NAMALWA (cell line): ENCODE measurements around the gene FSD2.

Experiments
- DNase-seq: peaks from one replicate; pipeline ENCODE4 v3.0.0-alpha.2; 2015; ENCODE audit warnings: low spot score

FSD2 gene, protein sequence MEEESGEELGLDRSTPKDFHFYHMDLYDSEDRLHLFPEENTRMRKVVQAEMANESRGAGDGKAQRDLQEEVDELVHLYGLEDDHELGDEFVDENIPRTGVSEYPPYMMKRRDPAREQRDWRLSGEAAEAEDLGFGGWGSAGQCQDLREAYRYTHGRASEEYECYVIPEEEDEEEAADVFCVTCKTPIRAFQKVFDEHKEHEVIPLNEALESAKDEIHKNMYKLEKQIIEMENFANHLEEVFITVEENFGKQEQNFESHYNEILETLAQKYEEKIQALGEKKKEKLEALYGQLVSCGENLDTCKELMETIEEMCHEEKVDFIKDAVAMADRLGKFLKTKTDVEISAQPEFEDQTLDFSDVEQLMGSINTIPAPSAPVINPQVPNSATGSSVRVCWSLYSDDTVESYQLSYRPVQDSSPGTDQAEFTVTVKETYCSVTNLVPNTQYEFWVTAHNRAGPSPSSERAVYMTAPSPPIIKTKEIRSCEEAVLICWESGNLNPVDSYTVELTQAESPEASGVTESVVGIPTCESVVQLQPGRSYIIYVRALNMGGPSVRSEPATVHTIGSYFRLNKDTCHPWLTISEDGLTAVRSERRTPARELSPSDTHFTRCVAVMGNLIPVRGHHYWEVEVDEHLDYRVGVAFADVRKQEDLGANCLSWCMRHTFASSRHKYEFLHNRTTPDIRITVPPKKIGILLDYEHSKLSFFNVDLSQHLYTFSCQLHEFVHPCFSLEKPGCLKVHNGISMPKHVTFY

DNA sequence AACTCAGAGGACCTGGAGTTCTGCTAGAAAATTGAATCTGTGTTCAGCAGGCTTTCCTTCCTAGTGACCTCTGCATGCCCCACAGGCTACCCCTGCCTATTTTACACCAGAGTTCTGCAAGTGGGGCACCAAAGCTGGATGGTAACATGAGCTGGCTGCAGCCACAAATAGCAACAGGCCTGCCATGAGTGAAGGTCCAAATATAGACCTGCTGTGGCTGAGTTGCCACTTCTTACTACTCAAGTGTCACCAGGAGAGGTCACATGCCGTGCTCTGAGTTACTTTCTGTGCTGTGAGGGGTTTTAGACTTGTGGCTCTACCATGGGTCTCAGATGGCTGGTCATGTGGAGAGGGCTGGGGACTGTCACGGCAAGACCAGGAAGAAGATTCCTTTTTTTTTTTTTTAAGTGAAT lies at the start of gene FSD2:
FSD2 (minus strand) TSS at position 76 of the 413 bp plus-strand sequence. CDS start 18,679 bp downstream, outside the sequence.
- DNase-seq = peak; percentile 91

DNA sequence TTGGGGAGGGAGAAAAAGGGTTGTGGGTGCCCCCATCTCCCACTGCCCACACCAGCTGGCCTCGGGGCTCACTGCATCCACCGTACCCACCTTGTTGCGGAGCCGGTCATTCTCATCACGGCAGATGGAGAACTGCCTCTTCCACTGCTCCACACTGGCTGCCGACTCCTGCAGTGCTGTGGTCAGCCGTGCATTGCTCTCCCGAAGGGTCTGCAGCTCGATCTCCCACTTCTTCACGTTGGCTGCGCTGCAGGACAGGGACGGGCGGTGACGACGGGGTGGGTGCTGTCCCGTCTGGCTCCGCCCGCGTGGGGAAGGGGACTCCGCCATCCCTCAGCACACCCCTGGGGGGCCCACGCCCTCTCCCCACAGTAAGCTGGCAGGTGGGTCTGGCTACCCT lies 48.7 kb upstream of the FSD2 start:
- no peak for DNase-seq

DNA sequence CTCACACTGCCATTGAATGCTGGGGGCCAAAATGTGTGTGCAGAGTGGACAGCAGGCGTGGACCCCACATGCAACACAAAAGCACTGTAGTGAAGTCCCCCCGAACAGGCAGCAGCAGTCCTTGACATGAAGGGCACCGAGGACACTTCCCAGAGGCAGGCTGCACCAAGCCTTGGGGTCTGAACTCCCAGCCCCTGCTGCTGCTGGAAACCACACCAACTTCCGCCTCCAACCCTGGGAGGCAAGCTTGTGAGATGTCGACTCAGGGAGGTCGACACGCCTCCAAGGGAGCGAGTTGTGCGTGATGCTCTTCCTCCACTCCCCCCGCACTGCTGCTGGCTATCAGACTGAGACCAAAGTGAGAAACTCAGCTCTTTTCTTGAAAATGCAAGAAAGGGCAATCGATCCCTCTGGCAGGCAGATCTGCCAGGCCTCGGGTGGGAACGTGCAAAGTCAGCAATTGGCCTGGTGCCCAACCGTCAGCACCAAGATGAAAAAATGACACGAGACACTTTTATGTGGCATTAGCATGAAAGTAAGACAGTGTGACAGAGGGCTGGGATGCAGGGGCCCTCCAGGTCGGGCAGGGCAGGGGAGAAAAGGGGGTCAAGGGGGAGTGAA lies 47.2 kb upstream of the FSD2 start:
- DNase-seq = no peak

DNA sequence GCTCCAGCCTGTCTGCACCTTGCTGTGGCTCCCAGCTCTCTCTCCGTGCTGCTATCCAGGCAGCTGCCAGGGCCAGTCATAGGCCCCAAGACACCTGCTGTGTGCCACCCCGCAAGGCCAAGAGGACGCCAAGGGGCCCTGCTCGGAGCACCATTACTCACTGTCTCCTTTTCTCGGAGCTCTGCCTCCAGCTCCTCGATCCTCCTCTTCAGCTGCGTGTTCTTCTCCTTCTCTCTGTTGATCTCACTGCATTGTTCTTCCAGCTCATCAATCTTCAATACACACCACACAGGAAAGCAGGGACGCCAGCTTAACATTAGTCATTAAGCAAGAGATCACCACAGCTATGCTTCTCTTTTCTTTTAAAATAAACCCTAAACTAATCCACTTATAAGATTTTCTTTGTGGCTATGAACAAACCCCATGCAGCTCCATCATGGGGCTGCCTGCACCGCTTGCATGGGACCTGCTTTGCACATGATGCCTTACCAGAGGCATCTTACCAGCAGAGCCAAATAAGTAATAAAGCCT lies 46.2 kb upstream of the FSD2 start:
- DNase-seq = no peak

DNA sequence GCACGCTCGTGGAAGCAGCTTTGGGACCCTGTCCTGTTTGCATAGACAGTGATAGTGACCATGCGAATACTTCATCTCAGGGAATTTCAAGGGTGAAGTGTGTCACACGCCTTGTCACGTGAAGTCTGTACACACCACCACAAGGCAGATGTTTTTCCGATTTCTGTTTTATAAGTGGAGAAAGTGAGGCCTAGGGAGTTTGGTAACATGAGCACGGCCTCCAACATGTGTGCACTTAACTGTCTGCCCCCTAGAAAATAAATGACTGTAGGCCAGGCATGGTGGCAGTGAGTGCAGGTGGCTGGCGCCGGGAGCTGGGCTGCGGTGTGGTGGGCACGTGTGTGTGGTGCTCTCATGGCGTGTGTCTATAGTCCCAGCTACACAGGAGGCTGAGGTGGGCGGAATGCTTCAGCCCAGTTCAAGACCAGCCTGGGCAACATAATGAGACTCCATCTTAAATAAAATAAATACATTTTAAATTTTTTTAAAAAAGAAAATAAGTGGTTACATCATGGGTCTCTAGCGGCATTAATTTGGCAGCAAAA lies 45.5 kb upstream of the FSD2 start:
- no peak for DNase-seq

DNA sequence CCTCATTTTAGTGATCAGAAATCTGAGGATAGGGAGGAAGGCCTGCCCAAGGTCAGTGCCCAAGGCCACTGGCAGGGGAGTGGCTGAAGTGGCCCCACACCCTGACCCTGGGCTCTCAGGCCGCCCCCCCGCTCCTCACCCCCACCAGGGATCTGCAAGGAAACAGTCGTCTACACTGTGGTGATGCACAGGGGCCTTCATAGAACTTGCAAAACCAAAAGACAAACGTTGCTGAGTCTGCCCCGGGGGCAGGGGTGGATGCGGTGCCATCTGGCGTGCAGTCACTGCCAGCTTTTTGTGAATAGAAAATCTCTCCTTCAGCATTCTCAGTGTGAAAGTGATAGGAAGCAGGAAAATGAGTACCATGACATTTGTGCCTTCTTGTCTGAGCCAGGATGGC lies 44.9 kb upstream of the FSD2 start:
- no peak for DNase-seq

DNA sequence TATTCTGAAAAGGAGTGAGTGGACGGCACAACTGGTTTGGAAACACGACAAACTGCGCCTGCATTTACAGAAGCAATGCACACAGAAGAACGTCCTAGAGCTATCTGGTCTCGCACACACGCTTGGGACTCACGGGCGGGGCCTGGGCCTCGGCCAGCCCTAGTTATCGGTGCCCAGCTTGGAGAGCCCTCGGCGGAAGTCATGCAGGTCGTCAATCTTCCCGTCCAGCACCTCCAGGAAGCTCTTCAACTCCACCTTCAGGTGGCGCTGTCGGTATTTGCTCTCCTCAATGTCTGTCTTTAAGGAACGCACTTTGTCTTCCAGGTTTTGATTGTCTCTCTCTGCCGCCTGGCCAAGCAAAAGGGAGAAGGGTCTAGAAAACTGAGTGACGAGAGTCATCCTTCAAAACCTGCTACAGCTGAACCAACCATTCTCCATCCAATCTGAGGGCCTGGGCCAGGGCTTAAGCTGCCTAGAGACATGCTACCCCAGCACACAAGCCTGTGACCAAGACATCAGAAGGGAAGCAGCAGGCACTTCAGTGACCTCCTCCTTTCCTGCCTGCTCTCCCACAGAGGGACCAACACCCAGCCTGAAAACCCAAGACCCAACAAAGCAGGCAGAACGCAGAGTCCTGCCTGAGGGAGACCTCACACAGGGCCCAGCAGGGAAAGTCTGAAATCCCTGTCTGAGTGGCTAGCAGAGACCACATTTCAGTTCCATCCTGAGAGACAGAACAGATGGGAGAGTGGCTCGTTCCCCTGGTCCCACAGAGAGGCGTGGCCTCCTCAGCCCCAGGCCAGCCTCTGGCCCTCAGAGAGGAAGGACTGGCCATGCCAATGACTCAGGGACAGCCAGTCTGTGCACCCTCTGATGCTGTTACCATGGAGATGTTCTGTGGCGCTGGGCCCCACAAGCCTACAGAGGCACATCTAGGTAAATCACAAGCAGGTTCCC lies 44.0 kb upstream of the FSD2 start:
- peak; percentile 85 for DNase-seq

DNA sequence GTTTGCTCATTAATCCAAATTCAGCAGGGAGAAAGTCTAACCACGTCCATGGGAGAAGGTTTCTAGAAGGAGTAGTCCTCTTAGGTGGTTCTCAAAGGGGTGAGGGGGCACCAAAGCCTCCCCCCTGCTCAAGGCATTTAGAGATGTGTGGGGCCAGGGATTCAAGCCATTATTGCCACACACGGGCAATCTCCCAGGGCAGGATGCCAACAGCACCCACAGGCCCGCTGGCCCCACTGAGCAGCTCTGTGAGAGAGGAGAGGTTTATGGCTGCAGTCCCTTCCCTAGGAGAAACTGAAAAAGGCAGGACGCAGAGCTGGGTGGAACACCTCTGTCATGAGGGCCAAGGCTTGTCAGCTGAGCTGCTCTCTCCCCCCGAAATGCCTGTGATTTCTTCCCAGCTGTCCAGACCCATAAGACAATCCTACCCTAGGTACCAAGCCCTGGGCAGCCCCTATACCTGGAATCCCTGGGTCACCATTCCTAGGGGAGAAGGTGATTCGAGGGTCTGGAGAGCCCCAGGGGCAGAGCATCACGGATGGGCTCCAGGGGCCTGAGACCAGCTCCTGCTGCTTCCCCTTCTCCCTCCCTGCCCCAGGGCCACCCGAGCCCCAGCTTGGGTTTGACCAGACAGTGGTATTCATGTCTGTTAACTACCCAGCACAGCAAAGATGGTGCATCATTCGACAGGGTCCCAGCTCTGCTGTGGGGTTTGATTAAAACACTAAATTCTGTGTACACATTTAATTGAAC lies 42.5 kb upstream of the FSD2 start:
- DNase-seq = no peak

DNA sequence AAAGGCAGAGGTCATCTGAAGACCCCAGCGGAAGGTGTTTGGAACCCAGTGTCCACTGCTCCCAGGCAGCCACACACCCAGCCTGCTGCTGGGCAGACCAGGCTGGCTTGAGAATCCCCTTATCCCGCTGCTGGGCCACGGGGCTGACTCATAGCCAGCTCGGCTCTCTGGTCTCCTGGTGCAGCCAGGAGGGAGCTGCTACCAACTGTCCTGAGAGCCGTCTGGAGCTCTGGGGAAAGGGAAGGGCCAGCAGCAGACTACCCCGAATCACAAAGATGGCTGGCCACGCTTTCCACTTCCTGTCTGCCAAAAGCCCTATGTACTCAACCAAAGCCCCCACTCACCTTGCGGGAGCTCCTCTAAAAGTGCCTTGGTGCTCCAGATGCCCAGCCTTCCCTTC lies 41.8 kb upstream of the FSD2 start:
- DNase-seq = no peak

DNA sequence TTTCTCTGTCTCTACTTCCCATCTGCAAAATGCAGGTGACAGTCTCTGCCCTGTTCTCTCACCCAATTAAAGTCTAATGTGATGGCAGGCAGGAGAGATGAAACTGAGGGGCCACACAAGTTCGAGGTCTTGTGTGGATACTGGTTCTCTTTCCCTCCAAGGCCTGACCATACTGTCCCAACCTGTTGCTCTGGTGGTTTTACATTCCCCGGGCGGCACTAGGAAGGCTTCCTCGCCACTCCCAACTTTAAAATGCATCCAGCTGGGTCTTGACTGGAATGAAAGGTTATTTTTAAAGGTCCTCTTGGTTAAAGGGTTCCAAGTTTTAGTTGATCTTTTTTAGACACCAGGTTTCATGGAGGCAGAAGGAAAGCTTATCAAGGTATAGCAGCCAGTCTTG lies 40.8 kb upstream of the FSD2 start:
- no peak for DNase-seq

DNA sequence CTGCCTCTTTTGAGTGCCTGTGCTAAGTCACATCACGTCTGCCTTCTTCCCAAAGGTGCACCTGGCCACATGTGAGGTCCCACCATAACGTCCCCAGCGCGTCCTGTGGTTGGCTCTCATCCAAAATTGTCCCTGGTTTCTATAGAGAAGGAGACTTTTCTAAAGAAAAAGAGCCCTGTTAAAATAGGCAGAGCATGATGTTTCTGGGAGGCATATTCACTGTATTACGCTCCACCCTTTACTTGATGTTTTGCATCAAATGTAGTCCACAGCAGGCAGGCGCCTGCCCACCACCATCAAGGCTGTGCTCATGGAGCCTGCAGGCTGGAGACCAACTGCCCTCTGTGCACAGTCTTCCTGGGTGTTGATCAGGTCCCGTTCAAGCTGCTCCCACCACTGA lies 39.8 kb upstream of the FSD2 start:
- DNase-seq = no peak

DNA sequence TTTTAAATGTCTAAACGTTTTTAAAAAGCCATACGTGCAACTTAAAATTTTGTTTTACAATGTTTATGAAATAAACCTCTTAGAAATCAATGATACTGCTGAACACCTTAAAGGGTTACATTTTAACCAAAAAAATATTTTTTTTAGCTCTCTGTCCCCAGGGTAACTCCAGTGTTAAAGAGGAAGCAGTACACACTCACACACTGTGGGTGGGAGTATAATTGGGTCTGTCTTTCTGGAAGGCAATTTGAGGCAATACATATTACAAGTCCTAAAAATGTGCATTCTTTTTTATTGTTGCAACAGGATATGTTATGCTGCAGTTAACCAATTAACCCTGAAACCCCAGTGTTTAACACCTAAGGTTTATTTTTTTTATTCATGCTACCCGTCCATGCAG lies 37.7 kb upstream of the FSD2 start:
- DNase-seq = peak; percentile 38

DNA sequence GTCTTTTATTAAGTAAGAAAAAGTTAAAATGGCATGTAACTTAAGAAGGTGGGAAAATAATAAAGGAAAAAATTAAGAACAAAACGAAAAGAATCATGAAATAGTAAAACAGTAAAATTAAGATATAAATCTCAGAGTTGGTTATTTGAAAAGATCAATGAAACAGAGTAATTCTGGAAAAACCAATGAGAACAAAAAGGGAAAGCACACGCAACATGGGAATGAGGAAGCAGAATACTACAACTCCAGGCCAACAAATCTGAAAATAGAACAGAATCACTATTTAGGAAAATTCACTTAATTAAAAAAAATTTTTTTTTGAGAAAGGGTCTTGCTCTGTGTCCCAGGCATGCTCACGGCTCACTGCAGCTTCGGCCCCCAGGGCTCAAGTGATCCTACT lies 34.3 kb upstream of the FSD2 start:
- no peak for DNase-seq

DNA sequence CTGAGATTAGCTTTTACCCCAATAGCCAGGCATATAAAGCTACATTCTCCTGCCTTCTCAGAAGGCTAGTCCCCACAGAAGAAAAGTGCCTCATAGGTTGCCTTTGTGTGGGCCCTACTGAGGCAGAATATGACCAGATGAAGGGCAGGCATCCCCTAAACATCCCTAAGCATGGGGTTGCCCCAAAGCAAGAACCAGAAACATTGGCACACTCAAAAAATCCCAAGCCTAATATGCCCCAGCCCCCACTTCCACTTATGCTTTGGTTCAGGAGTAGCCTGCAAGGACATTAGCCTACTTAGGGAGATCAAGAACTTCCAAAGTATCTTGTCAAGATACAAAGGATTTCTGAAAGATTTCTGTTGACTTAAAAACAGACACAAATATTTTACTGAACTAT lies 33.3 kb upstream of the FSD2 start:
- no peak for DNase-seq

DNA sequence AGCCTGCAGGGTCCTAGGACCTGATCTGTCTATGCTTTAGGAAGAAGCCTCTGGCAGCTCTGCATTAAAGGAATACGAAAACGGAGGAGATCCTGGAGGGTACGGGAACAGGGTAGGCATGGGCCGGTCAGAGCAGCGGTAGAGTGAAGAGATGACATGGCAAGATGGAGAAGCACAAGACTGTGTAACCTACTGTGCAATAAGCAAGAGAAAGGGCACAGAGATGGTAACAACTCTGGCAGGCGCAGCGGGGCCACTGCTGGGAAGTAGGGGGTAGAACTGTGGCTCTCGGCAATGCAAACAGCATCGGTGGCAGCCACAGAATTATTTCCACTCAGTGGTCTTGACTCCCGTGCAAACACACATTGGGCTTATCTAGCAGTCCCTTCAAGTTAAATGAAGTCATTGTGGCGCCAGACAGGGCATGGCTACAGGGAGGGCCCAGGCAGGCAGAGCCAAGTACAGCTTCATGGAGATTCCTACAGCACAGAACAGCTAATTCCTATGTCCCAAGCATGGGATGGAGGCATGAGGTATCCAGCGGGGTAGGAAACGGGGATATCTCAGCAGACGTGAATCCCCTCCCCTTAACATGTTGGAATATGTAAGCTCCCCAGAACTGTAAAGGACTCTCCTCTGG lies 32.3 kb upstream of the FSD2 start:
- DNase-seq = no peak

DNA sequence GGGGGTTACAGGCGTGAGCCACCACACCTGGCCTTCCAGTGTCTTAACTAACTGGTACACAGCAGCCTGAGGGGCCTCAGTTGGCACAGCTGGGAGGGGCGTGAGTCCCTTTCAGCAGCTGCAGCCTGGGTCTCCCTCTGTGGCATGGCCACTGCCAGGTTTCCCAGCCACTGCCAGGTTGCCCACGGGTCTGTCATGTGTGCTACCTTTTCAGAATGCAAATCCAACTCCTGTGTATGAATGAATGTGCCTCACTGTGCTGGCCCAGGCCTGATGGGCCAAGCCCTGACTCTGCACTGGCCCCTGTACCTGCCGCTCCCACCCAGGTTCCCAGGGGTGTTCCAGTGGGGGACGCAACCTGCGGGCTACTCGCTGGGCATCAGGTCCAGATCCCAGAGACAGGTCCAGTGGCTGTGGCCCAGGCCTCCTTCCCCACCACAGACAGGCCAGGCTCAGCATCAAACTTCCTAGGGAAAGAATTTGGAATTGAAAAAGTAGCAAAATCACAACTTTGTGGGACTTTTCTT lies 29.6 kb upstream of the FSD2 start:
- DNase-seq = no peak

DNA sequence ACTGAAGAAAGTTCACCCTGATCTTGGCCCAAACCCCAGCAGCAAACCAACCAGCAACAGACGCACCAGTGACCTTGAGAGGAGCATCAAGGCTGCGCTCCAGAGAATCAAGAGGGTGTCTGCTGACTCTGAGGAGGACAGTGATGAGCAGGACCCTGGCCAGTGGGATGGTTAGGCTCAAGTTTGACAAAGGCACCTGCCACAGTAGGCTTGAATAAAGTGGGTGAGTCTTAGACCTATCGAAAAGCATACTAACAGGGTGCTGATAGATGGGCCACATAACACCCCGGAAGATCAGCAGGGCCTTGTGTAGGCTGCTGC lies 27.5 kb upstream of the FSD2 start:
- DNase-seq = no peak

DNA sequence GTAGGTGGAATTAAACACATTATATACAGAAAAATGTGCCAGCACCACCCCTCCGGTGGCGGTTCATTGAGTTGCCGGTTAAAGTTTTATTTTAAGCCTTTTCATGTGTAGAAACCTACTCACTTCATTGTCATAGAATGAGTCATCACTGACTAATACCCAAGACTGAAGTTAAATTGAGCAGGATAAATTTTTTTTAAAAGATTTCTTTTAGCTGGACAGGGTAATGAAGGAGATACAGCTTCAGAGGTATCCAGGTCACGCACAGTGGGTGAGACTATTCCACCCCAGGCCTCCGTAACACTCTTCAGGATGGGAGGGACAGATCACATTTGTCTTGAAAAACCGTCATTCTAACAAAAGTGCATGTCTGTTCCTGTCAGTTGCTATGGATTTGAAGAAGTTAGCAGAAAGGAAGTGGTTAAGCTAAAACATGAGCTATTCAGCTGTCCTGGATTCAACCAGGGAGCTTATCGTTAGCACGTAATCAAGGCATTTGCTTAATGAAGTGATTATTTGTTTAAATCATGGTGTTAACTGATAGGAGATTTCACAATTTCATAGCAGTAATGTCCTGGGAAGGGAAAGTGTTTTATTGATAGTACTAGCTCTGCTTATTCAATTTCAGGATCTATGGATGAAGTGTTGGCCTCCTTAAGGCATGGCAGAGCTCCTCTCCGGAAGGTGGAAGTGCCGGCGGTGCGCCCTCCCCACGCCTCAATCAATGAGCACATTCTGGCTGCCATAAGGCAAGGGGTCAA lies 26.9 kb upstream of the FSD2 start:
- no peak for DNase-seq

DNA sequence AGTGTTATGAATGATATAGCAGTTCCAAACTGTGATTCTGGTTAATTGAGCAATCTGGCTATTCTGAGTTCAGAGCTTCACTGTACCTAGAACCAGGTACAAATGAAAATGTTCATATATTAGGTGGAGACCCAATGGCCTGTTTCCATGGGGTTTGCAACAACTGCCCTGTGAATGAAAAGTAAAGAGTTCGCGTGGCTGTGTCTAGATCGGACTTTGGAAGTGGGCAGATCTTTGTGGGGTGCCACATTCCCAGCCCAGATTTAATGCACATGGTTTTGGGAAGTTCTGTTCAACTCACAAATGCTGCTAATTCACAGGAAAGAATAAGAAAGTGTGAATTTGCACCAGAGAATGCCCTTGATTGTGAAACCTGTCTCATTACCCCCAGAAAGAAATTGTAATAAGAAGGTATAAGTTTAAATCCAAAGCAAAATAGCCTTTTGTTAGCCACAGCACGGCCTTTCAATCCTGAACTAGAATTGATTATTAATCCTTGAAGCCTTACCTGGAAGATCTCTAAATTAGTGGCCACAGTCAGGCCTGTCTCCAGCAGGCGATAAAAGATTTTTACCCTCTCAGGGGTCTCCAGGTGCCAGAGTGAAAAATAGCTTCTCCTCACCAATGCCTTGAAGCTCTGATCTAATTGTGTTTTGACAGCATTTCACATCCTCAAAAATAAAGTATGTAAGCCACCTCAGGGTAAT lies 26.2 kb upstream of the FSD2 start:
- no peak for DNase-seq
